Measurements from ENCODE around the gene SNTB2. TPM values are rescaled to one million over a fixed set of nuclear protein-coding genes. Genes with fewer than 3 reads are reported as not detected.

The SNTB2 gene
- total RNA-seq, 1 experiment from 2014 or later = 20.2 TPM

DNA sequence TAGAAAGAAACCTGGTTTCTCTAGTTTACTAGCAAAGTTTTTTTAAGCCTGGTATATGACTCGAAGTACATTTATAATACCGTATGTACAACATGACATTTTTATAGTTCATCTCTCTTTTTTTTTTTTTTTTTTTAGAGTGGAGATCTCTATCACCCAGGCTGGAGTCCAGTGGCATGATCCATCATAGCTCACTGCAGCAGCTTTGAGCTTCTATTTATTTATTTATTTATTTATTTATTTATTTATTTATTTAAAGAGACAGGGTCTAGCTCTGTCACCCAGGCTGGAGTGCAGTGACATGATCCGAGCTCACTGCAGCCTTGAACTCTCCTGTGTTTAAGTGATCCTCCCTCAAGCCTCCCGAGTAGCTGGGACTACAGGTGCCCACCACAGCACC, 98.3 kb downstream of the SNTB2 start:
- H4K8ac ChIP-seq (replicated peaks; ENCODE audit: insufficient read length, low read depth, low read length) = no peak overlapping the region
- no peaks in the 10 kb centered on the region for H3K23me2 ChIP-seq (ENCODE audit: insufficient read length, low read depth, low read length, poor library complexity, severe bottlenecking)
- H3K4me1 Mint-ChIP-seq = no peaks in the 10 kb centered on the region
- no peak overlapping the region for H3K4ac ChIP-seq (ENCODE audit: low read depth, low read length)
- no peak overlapping the region for H3K4me3 Mint-ChIP-seq
- no peak overlapping the region for H2BK20ac ChIP-seq (ENCODE audit: low read depth, low read length, poor library complexity, severe bottlenecking)
- H2BK12ac ChIP-seq (ENCODE audit: insufficient read length, low read depth, low read length) = no peak overlapping the region
- H3K79me1 ChIP-seq (ENCODE audit: insufficient read depth, low read depth, low read length, poor library complexity, severe bottlenecking) = no peaks in the 10 kb centered on the region
- no peak overlapping the region for H3K27ac ChIP-seq (ENCODE audit: insufficient read length, low read depth, low read length)
- no peak overlapping the region for H2AFZ ChIP-seq (ENCODE audit: low read length)
- DNase-seq = no peak
- no CpG with 5 or more reads among the region's 4 CpGs for WGBS (ENCODE audit: extremely low coverage, insufficient read length, low lambda C conversion rate)
- peaks cover 0 to 10% (median 5%) of the 10 kb centered on the region in 3 experiments; a peak in 5 of 7 replicates for H3K36me3 Mint-ChIP-seq (ENCODE audit: insufficient read depth in 1 of 3, low read depth in 3 of 3)
- no peaks in the 10 kb centered on the region for H3K4me1 ChIP-seq (ENCODE audit: insufficient read depth, low read length)
- H4K91ac ChIP-seq (ENCODE audit: insufficient read length, low read depth, low read length) = no peak overlapping the region
- H3K14ac ChIP-seq (ENCODE audit: insufficient read depth, low read length) = no peak overlapping the region
- no peaks in the 10 kb centered on the region for H3K27me3 Mint-ChIP-seq (ENCODE audit: low read depth)
- H4K5ac ChIP-seq (ENCODE audit: insufficient read length, low read depth, low read length) = no peak overlapping the region
- TF ChIP-seq, protein P1, sequence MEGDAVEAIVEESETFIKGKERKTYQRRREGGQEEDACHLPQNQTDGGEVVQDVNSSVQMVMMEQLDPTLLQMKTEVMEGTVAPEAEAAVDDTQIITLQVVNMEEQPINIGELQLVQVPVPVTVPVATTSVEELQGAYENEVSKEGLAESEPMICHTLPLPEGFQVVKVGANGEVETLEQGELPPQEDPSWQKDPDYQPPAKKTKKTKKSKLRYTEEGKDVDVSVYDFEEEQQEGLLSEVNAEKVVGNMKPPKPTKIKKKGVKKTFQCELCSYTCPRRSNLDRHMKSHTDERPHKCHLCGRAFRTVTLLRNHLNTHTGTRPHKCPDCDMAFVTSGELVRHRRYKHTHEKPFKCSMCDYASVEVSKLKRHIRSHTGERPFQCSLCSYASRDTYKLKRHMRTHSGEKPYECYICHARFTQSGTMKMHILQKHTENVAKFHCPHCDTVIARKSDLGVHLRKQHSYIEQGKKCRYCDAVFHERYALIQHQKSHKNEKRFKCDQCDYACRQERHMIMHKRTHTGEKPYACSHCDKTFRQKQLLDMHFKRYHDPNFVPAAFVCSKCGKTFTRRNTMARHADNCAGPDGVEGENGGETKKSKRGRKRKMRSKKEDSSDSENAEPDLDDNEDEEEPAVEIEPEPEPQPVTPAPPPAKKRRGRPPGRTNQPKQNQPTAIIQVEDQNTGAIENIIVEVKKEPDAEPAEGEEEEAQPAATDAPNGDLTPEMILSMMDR (conservative IDR thresholded peaks at IDR 0.05) = no peak
- no peaks in the 10 kb centered on the region for H4K20me1 ChIP-seq (ENCODE audit: control insufficient read depth, insufficient read depth, insufficient read length)
- H3T11ph ChIP-seq (ENCODE audit: low read length) = no peak overlapping the region
- no peak overlapping the region for H3K56ac ChIP-seq (ENCODE audit: insufficient read length, low read depth, low read length)
- no peak overlapping the region for H3K27ac Mint-ChIP-seq
- no peaks in the 10 kb centered on the region for H3K9me3 ChIP-seq (ENCODE audit: control insufficient read depth, low read depth, low read length)
- no peak overlapping the region for H2BK15ac ChIP-seq (ENCODE audit: low read depth, low read length)
- H3K4me2 ChIP-seq (ENCODE audit: insufficient read depth, insufficient read length, low read length) = no peak overlapping the region
- H2BK5ac ChIP-seq (ENCODE audit: insufficient read length, low read length) = no peak overlapping the region
- H3K23ac ChIP-seq (ENCODE audit: insufficient read length, low read depth, low read length) = no peak overlapping the region
- no peaks in the 10 kb centered on the region for H3K27me3 ChIP-seq (ENCODE audit: insufficient read depth, low read length)
- H2BK120ac ChIP-seq (ENCODE audit: low read depth, low read length, poor library complexity, severe bottlenecking) = no peak overlapping the region
- H3K79me2 ChIP-seq (ENCODE audit: insufficient read depth, low read length) = no peaks in the 10 kb centered on the region
- no peak overlapping the region for H2AK5ac ChIP-seq (ENCODE audit: insufficient read length, low read length)
- no peaks in the 10 kb centered on the region for H3K9me3 Mint-ChIP-seq
- H3K18ac ChIP-seq (ENCODE audit: insufficient read length, low read depth, low read length) = no peak overlapping the region
- no peak overlapping the region for H3K9ac ChIP-seq (ENCODE audit: extremely low read depth, insufficient read length, low read length)
